K562 (cell line): ENCODE results near the gene G6PD. TPM values are rescaled to one million over a fixed set of nuclear protein-coding genes. Genes with fewer than 3 reads are reported as not detected.

ENCODE experiments used
- ATAC-seq: fragments of 200-7000 bp; cut with Tn5 transposase; 3 replicates; pipeline ENCODE4 v1.9.1; 2020; ENCODE audit warnings: moderate library complexity
- BruUV-seq: library from RNA; stranded (reverse); fragments of 400-500 nt; replicated peaks from 2 replicates; lab custom pipeline; 2021; lab: Mats Ljungman, UMichigan
- CTCF ChIA-PET: fragments of 300-600 bp; formaldehyde crosslinking; extraction: SDS; loops from one replicate; lab custom pipeline; 2021; ENCODE audit warnings: low intra/inter-chr PET ratio; lab: Yijun Ruan, JAX
- POLR2A ChIA-PET: fragments of 300-600, 350-650 bp; sonication (Branson Sonifier 250); formaldehyde crosslinking; extraction: SDS; loops from one replicate; lab custom pipeline; 2021; ENCODE audit warnings: antibody characterized with exemption, inconsistent platforms; lab: Yijun Ruan, JAX
- DNase-seq, 4 experiments: peaks; one replicate each; pipeline versions ENCODE4 v3.0.0 to v3.0.0-alpha.2; 2011 to 2018; ENCODE audit warnings: low spot score in 3 of 4, mixed read lengths in 3 of 4; ENCODE audit errors: extremely low read depth in 1 of 4
- FAIRE-seq: peaks from 2 replicates; lab custom pipeline; 2011; peaks lifted over from hg19 to GRCh38; lab: Jason Lieb, UNC
- H2AFZ ChIP-seq: 2 replicates; pipeline ENCODE4 v1.6.0; 2011; ENCODE audit warnings: low read depth, low read length, control low read depth, inconsistent platforms
- H3K27ac ChIP-seq: fragments of 200-600 bp; 3 replicates; pipeline ENCODE4 v1.8.0; 2011; ENCODE audit warnings: low read depth, mild to moderate bottlenecking, control low read depth, inconsistent platforms, low read length, moderate library complexity, mixed read lengths; ENCODE audit errors: extremely low read depth
- H3K27me3 ChIP-seq, 2 experiments: fragments of 300-600 bp in 1 of 2; 2 replicates in 1 of 2; 3 replicates in 1 of 2; pipeline versions ENCODE4 v1.6.0 to v1.8.0; 2011; ENCODE audit warnings: inconsistent platforms in 2 of 2, low read length in 2 of 2, mild to moderate bottlenecking in 1 of 2, mixed read lengths in 1 of 2, moderate library complexity in 1 of 2; ENCODE audit not compliant: control insufficient read depth in 2 of 2, insufficient read depth in 2 of 2
- H3K36me3 ChIP-seq: fragments of 300-600 bp; 3 replicates; pipeline ENCODE4 v1.8.0; 2011; ENCODE audit warnings: mild to moderate bottlenecking, low read length, inconsistent platforms; ENCODE audit not compliant: control insufficient read depth, insufficient read depth
- H3K4me1 ChIP-seq, 2 experiments: fragments of 200-600 bp in 1 of 2; replicated peaks in 1 of 2; 2 replicates in 1 of 2; 3 replicates in 1 of 2; pipeline versions ENCODE4 v1.5.1 to v1.8.0; 2011; ENCODE audit warnings: inconsistent platforms in 2 of 2, low read length in 2 of 2, mild to moderate bottlenecking in 1 of 2, mixed read lengths in 1 of 2, moderate library complexity in 1 of 2; ENCODE audit not compliant: control insufficient read depth in 2 of 2, insufficient read depth in 2 of 2
- H3K4me2 ChIP-seq: 2 replicates; pipeline ENCODE4 v1.6.1; 2011; ENCODE audit warnings: low read length, control low read depth, inconsistent platforms, mixed read lengths; ENCODE audit not compliant: insufficient read depth
- H3K4me3 ChIP-seq: fragments of 200-600 bp; sonication (generic), shearing (Covaris generic); 2 replicates; pipeline ENCODE4 v1.5.1; 2016; ENCODE audit warnings: control low read depth, inconsistent platforms
- H3K79me2 ChIP-seq: fragments of 200-600 bp; 3 replicates; pipeline ENCODE4 v1.8.0; 2011; ENCODE audit warnings: low read length, inconsistent platforms; ENCODE audit not compliant: control insufficient read depth, insufficient read depth
- H3K9ac ChIP-seq, 2 experiments: 2 replicates each; pipeline versions ENCODE4 v1.6.0 to v1.6.1; 2011; ENCODE audit warnings: low read depth in 2 of 2, low read length in 2 of 2, control low read depth in 1 of 2, inconsistent platforms in 1 of 2, mild to moderate bottlenecking in 1 of 2, mixed read lengths in 1 of 2; ENCODE audit not compliant: insufficient read depth in 1 of 2
- H3K9me1 ChIP-seq: one replicate; pipeline ENCODE4 v1.6.0; 2011; ENCODE audit warnings: inconsistent platforms, mild to moderate bottlenecking, low read length, moderate library complexity; ENCODE audit not compliant: control insufficient read depth, insufficient read depth
- H3K9me3 ChIP-seq: replicated peaks from 2 replicates; pipeline ENCODE4 v1.5.1; 2011; ENCODE audit warnings: low read depth, low read length, inconsistent platforms; ENCODE audit not compliant: control insufficient read depth, insufficient read depth
- H4K20me1 ChIP-seq: replicated peaks from 2 replicates; pipeline ENCODE4 v1.6.1; 2011; ENCODE audit warnings: low read length, inconsistent platforms, mixed read lengths; ENCODE audit not compliant: control insufficient read depth, insufficient read depth
- CBX5 ChIP-seq: IDR thresholded peaks from 2 replicates; pipeline ENCODE4 v1.6.1; 2014; ENCODE audit warnings: low read depth, borderline replicate concordance
- EP300 ChIP-seq: IDR thresholded peaks from 2 replicates; pipeline ENCODE4 v1.6.1; 2012; ENCODE audit warnings: low read length, improper control_type of control experiment
- POLR2A ChIP-seq: fragments of 450-650 bp; conservative IDR thresholded peaks from 2 replicates; pipeline ENCODE4 v1.6.1; 2016
- POLR2G ChIP-seq: fragments of 200-400 bp; formaldehyde crosslinking; IDR thresholded peaks from 2 replicates; pipeline ENCODE4 v1.6.1; 2017; ENCODE audit warnings: low read depth, mild to moderate bottlenecking, antibody characterized with exemption, low read length, moderate library complexity
- ZNF583 ChIP-seq: fragments of 250-450 bp; sonication (Bioruptor Pico); IDR thresholded peaks from 2 replicates; pipeline ENCODE4 v1.4.0; 2020
- WGBS: fragments of 100-300 bp; shearing (Covaris generic); methylation state at CpG from one replicate; pipeline ENCODE4 v1.1.6; 2016; ENCODE audit warnings: low coverage, mixed read lengths; ENCODE audit not compliant: insufficient coverage; ENCODE audit errors: missing lambda C conversion rate; 5-methylcytosine and 5-hydroxymethylcytosine counted together
- in situ Hi-C: fragments of 300-500 bp; cut with MboI; formaldehyde crosslinking; loops from 4 replicates; pipeline ENCODE4 v1.15.0; 2018; ENCODE audit warnings: inconsistent platforms, mixed read lengths
- intact Hi-C: fragments of 100-400 bp; cut with micrococcal nuclease; formaldehyde crosslinking; loops from 2 replicates; pipeline ENCODE4 v1.14.2; 2022
- polyA plus RNA-seq, 8 experiments: library from polyadenylated mRNA; depleted of rRNA in 4 of 8; stranded (reverse) in 5 of 8; unstranded in 3 of 8; fragments of >200 nt; fragmentation: Nextera tagmentation in 2 of 8; fragmentation: Illumina TruSeq in 1 of 8; extraction: Ambion mirVana in 2 of 8; extraction: Trizol in 1 of 8; gene quantifications; 2 replicates each; pipeline versions ENCODE4 v1.2.1 to v1.2.3, GENCODE V29; 2011 to 2014; ENCODE audit warnings: inconsistent platforms in 1 of 8, missing spikeins in 1 of 8
- total RNA-seq, 7 experiments: library from RNA; depleted of rRNA in 6 of 7; stranded (reverse); fragments of >200 nt in 6 of 7; fragmentation: Illumina TruSeq in 2 of 7; extraction: Trizol in 2 of 7; gene quantifications; 2 replicates each; pipeline versions ENCODE4 v1.2.1 to v1.2.3, GENCODE V29; 2011 to 2021; ENCODE audit warnings: low replicate concordance in 1 of 7
- TF ChIP-seq, protein P1 (sequence below): IDR thresholded peaks from 2 replicates; pipeline ENCODE4 v1.6.1; 2011; ENCODE audit not compliant: insufficient read length; ENCODE audit errors: extremely low read depth
- TF ChIP-seq, protein P2 (sequence below): sonication (generic); formaldehyde crosslinking; IDR thresholded peaks from 2 replicates; pipeline ENCODE4 v1.8.0; 2022; ENCODE audit warnings: missing genetic modification reagents, mild to moderate bottlenecking, borderline replicate concordance

The G6PD gene
- total and polyA plus RNA-seq, 9 of the 15 experiments (the other 6 are each of a cell fraction or from before 2014, with no cell fraction given), result 2.9 to 222 (median 66.4) TPM

DNA sequence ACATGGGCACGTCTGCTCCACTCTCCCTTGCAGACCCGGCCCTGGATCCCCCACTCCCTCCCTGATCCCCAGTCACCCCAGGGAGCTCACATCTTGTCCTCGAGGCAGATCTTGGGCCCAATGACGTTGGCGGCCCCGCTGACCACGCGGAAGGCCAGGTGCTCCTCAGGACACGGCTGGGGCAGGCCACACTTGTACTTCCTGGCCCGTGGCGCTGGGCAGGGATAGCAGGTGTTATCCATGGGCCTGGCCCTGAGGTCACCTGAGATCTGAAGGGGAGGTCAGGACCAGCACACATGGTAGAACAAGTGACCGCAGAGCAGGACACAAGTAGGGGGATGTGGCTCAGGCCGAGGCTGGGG lies 38.3 kb downstream of the G6PD start:
- no peaks in the 10 kb centered on the region for H3K27me3 ChIP-seq
- WGBS, result no CpG with 5 or more reads among the region's 13 CpGs
- no peak overlapping the region for H2AFZ ChIP-seq
- FAIRE-seq, result no peak
- no peak overlapping the region for H3K9ac ChIP-seq
- H4K20me1 ChIP-seq, result no peaks in the 10 kb centered on the region; the same call in 1 of the 2 replicates
- no TSS peak for BruUV-seq
- H3K9me3 ChIP-seq, result no peaks in the 10 kb centered on the region; the same call in 1 of the 2 replicates
- DNase-seq, result no peak
- H3K79me2 ChIP-seq, result no peaks in the 10 kb centered on the region
- no peak overlapping the region for H3K27ac ChIP-seq
- CTCF ChIA-PET, result no interaction called here
- peaks cover 6 to 12% of the 10 kb centered on the region in 2 experiments; a peak in 3 of 5 replicates for H3K4me1 ChIP-seq
- POLR2A ChIA-PET, result no interaction called here
- H3K36me3 ChIP-seq, result peaks cover 68% of the 10 kb centered on the region; the same call in 2 of the 3 replicates
- H3K4me3 ChIP-seq, result no peak overlapping the region
- H3K9me1 ChIP-seq, result no peaks in the 10 kb centered on the region
- TF ChIP-seq CBX5 (no peak), EP300 (no peak), POLR2G (peak; percentile 26)
- in situ Hi-C loops, result no loop called here
- H3K4me2 ChIP-seq, result no peak overlapping the region
- intact Hi-C loops, result no loop called here
- ATAC-seq, result no peak

DNA sequence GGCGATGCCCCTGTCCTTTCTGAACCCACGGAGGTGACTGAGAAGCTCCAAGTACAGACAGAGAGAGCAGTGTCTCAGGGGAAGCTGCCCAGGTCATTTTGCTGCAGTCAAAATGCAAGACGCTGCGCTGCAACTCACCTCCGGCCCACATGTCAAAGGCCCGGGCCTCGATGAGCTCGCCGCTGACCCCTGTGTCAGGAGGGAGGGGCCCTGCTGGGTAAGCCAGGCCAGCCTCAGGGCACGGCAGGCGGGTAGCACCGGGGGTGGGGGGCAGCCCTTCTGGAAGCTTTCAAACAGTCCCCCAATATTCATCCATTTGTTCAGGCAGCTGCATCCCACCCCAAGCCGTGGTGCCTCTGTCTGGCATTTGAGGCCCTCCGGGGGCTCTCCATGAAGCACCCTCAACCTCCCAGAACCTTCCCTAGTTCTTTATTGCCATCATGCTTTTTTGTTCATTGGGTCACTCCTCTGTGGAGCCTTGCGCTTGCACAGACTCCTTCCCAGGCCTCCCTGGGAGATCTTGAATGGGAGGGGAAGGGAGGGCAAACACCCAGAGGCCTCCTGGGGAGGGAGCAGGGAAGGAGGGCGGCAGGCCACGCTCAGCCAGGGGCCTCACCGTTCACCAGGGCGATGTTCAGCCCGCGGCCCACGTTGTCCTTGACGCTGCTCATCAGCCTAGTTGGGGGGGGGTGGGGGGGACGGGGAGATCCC lies 38.8 kb downstream of the G6PD start:
- no peaks in the 10 kb centered on the region for H3K9me1 ChIP-seq
- DNase-seq (no peak), ATAC-seq (no peak), FAIRE-seq (no peak)
- H3K4me3 ChIP-seq, result no peak overlapping the region
- no peaks in the 10 kb centered on the region for H3K79me2 ChIP-seq
- no peak for TF ChIP-seq ZNF583 (CRISPR knock-in tag)
- 0 out of 2 replicates have a peak, but pooled peaks have one; percentile 1 for TF ChIP-seq POLR2A
- TF ChIP-seq, protein P1, sequence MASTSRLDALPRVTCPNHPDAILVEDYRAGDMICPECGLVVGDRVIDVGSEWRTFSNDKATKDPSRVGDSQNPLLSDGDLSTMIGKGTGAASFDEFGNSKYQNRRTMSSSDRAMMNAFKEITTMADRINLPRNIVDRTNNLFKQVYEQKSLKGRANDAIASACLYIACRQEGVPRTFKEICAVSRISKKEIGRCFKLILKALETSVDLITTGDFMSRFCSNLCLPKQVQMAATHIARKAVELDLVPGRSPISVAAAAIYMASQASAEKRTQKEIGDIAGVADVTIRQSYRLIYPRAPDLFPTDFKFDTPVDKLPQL, result no peak
- TF ChIP-seq, protein P2, sequence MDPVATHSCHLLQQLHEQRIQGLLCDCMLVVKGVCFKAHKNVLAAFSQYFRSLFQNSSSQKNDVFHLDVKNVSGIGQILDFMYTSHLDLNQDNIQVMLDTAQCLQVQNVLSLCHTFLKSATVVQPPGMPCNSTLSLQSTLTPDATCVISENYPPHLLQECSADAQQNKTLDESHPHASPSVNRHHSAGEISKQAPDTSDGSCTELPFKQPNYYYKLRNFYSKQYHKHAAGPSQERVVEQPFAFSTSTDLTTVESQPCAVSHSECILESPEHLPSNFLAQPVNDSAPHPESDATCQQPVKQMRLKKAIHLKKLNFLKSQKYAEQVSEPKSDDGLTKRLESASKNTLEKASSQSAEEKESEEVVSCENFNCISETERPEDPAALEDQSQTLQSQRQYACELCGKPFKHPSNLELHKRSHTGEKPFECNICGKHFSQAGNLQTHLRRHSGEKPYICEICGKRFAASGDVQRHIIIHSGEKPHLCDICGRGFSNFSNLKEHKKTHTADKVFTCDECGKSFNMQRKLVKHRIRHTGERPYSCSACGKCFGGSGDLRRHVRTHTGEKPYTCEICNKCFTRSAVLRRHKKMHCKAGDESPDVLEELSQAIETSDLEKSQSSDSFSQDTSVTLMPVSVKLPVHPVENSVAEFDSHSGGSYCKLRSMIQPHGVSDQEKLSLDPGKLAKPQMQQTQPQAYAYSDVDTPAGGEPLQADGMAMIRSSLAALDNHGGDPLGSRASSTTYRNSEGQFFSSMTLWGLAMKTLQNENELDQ (CRISPR knock-in tag), result no peak
- peak; percentile 15 for TF ChIP-seq POLR2G
- intact Hi-C loops (no loop called here), in situ Hi-C loops (no loop called here)
- H3K27me3 ChIP-seq, result no peaks in the 10 kb centered on the region
- peaks cover 67% of the 10 kb centered on the region; the same call in 2 of the 3 replicates for H3K36me3 ChIP-seq
- no TSS peak for BruUV-seq
- ChIA-PET POLR2A (interaction anchor here (1.2 kb wide), 1 partner anchor 12 kb away, joined by 4 read pairs; no protein-coding TSS in a partner anchor), CTCF (no interaction called here)
- no peaks in the 10 kb centered on the region; the same call in 1 of the 2 replicates for H4K20me1 ChIP-seq
- H3K27ac ChIP-seq, result no peak overlapping the region
- peaks cover 6 to 12% of the 10 kb centered on the region in 2 experiments; a peak in 3 of 5 replicates for H3K4me1 ChIP-seq
- no peak overlapping the region for H2AFZ ChIP-seq
- peak overlapping the region in 1 of 2 experiments; percentile 17; a peak in 1 of 4 replicates for H3K9ac ChIP-seq
- no peaks in the 10 kb centered on the region; the same call in 1 of the 2 replicates for H3K9me3 ChIP-seq
- no peak overlapping the region for H3K4me2 ChIP-seq
- WGBS, result 94% methylated on average over 5 of the region's 24 CpGs
